HCT116 (cell line): ENCODE data around the gene ALG10B. TPM values are rescaled to one million over a fixed set of nuclear protein-coding genes. Genes with fewer than 3 reads are reported as not detected.
A peak's percentile ranks its signal among the peaks of the same experiment; 100 is the strongest.

ENCODE experiments used
- ATAC-seq: fragments of 200-7000 bp; cut with Tn5 transposase; 2 replicates; pipeline ENCODE4 v1.9.1; 2020; ENCODE audit warnings: mild to moderate bottlenecking, moderate library complexity
- Bru-seq: library from RNA; stranded (reverse); fragments of 400-500 nt; gene quantifications from one replicate; lab custom pipeline; 2021; lab: Mats Ljungman, UMichigan
- BruChase-seq, 2 experiments: library from RNA; stranded (reverse); fragments of 400-500 nt; gene quantifications; one replicate each; lab custom pipeline; 2021; lab: Mats Ljungman, UMichigan
- BruUV-seq: library from RNA; stranded (reverse); fragments of 400-500 nt; replicated peaks from 2 replicates; lab custom pipeline; 2021; lab: Mats Ljungman, UMichigan
- CTCF ChIA-PET: fragments of 300-600 bp; sonication (Branson Sonifier 250); formaldehyde crosslinking; loops from one replicate; lab custom pipeline; 2021; ENCODE audit warnings: antibody characterized with exemption; lab: Charles Lee
- POLR2A ChIA-PET: fragments of 300-600, 350-600 bp; sonication (Branson Sonifier 250); formaldehyde crosslinking; loops from one replicate; lab custom pipeline; 2021; ENCODE audit warnings: antibody characterized with exemption; lab: Charles Lee
- RAD21 ChIA-PET, 2 experiments: fragments of 300-600 bp; sonication (Branson Sonifier 250); formaldehyde crosslinking; loops; one replicate each; lab custom pipeline; 2023; ENCODE audit warnings: low total read pairs in 2 of 2; ENCODE audit not compliant: uncharacterized antibody in 2 of 2, unreplicated experiment in 2 of 2, low non-redundant PET in 1 of 2; lab: Charles Lee
- DNase-seq: peaks from one replicate; pipeline ENCODE4 v3.0.0-alpha.2; 2010; ENCODE audit warnings: low read depth, low spot score
- H2AFZ ChIP-seq: fragments of 200-600 bp; shearing (Covaris generic), sonication (generic); 2 replicates; pipeline ENCODE4 v1.6.1; 2017; ENCODE audit warnings: low read depth, mixed run types, mixed read lengths, antibody characterized with exemption, low read length; ENCODE audit not compliant: poor library complexity, severe bottlenecking
- H3K27ac ChIP-seq: 2 replicates; pipeline ENCODE4 v1.5.1; 2012; ENCODE audit warnings: low read depth, low read length
- H3K27me3 ChIP-seq: fragments of 200-600 bp; sonication (generic); 2 replicates; pipeline ENCODE4 v1.6.1; 2016; ENCODE audit warnings: mixed run types, low read length, mixed read lengths; ENCODE audit not compliant: insufficient read depth
- H3K36me3 ChIP-seq, 2 experiments: fragments of 200-500 bp in 1 of 2; fragments of 200-600 bp in 1 of 2; sonication (Bioruptor generic) in 1 of 2; sonication (generic) in 1 of 2; 2 replicates each; pipeline versions ENCODE4 v1.5.1 to v1.6.1; 2014 to 2016; ENCODE audit warnings: low read length in 2 of 2, inconsistent platforms in 1 of 2, mixed read lengths in 1 of 2, mixed run types in 1 of 2; ENCODE audit not compliant: insufficient read depth in 2 of 2, control insufficient read depth in 1 of 2
- H3K4me1 ChIP-seq, 2 experiments: fragments of 200-600 bp in 1 of 2; sonication (generic) in 1 of 2; 2 replicates each; pipeline versions ENCODE4 v1.5.1 to v1.6.1; 2012 to 2017; ENCODE audit warnings: low read length in 2 of 2, inconsistent platforms in 1 of 2, mild to moderate bottlenecking in 1 of 2, mixed read lengths in 1 of 2, mixed run types in 1 of 2, moderate library complexity in 1 of 2; ENCODE audit not compliant: insufficient read depth in 2 of 2, control insufficient read depth in 1 of 2
- H3K4me2 ChIP-seq: fragments of 200-600 bp; sonication (generic); 2 replicates; pipeline ENCODE4 v1.6.1; 2017; ENCODE audit warnings: mixed run types, low read length, mixed read lengths
- H3K4me3 ChIP-seq, 2 experiments: fragments of 200-600 bp in 1 of 2; sonication (generic) in 1 of 2; replicated peaks in 1 of 2; 2 replicates each; pipeline ENCODE4 v1.5.1; 2011 to 2016; ENCODE audit warnings: low read length in 2 of 2, control low read depth in 1 of 2, low read depth in 1 of 2, mild to moderate bottlenecking in 1 of 2, mixed read lengths in 1 of 2, mixed run types in 1 of 2
- H3K79me2 ChIP-seq: fragments of 200-600 bp; sonication (generic); 2 replicates; pipeline ENCODE4 v1.6.1; 2017; ENCODE audit warnings: mild to moderate bottlenecking, mixed run types, low read length, moderate library complexity, mixed read lengths; ENCODE audit not compliant: insufficient read depth
- H3K9ac ChIP-seq: fragments of 200-600 bp; sonication (generic); 2 replicates; pipeline ENCODE4 v1.6.1; 2016; ENCODE audit warnings: low read length, mixed read lengths
- H3K9me2 ChIP-seq: fragments of 200-600 bp; sonication (generic), shearing (Covaris generic); 2 replicates; pipeline ENCODE4 v1.6.1; 2017; ENCODE audit warnings: mixed run types, mild to moderate bottlenecking, moderate library complexity; ENCODE audit not compliant: insufficient read depth
- H3K9me3 ChIP-seq, 2 experiments: fragments of 200-500 bp in 1 of 2; fragments of 200-600 bp in 1 of 2; sonication (Bioruptor generic) in 1 of 2; sonication (generic) in 1 of 2; 2 replicates each; pipeline ENCODE4 v1.6.1; 2014 to 2017; ENCODE audit warnings: low read length in 2 of 2, mixed read lengths in 2 of 2, inconsistent platforms in 1 of 2, low read depth in 1 of 2, mild to moderate bottlenecking in 1 of 2, mixed run types in 1 of 2, moderate library complexity in 1 of 2; ENCODE audit not compliant: control insufficient read depth in 1 of 2, insufficient read depth in 1 of 2
- H4K20me1 ChIP-seq: fragments of 200-600 bp; sonication (generic), shearing (Covaris generic); 2 replicates; pipeline ENCODE4 v1.6.1; 2017; ENCODE audit warnings: mixed run types, mild to moderate bottlenecking, moderate library complexity; ENCODE audit not compliant: insufficient read depth
- CBX3 ChIP-seq: IDR thresholded peaks from 2 replicates; pipeline ENCODE4 v1.6.1; 2012; ENCODE audit warnings: low read depth
- CEBPB ChIP-seq: IDR thresholded peaks from 2 replicates; pipeline ENCODE4 v1.6.1; 2012; ENCODE audit warnings: low read depth
- EGR1 ChIP-seq: IDR thresholded peaks from 2 replicates; pipeline ENCODE4 v1.6.1; 2012; ENCODE audit warnings: low read depth
- ELF1 ChIP-seq: IDR thresholded peaks from 2 replicates; pipeline ENCODE4 v1.6.1; 2012; ENCODE audit warnings: low read depth, borderline replicate concordance
- EZH2 ChIP-seq: fragments of 200-600 bp; sonication (generic); IDR thresholded peaks from 2 replicates; pipeline ENCODE4 v1.6.1; 2017; ENCODE audit warnings: antibody characterized with exemption, mixed run types
- JUND ChIP-seq: IDR thresholded peaks from 2 replicates; pipeline ENCODE4 v1.6.1; 2012
- POLR2A ChIP-seq: IDR thresholded peaks from 2 replicates; pipeline ENCODE4 v1.7.0; 2011; ENCODE audit warnings: borderline replicate concordance; ENCODE audit not compliant: insufficient read depth, insufficient read length; ENCODE audit errors: extremely low read depth
- POLR2AphosphoS5 ChIP-seq: IDR thresholded peaks from 2 replicates; pipeline ENCODE4 v1.6.1; 2011; ENCODE audit warnings: mild to moderate bottlenecking, low read depth, low read length, moderate library complexity
- SIN3A ChIP-seq: IDR thresholded peaks from 2 replicates; pipeline ENCODE4 v1.6.1; 2012; ENCODE audit warnings: low read depth
- SP1 ChIP-seq: IDR thresholded peaks from 2 replicates; pipeline ENCODE4 v1.6.1; 2012; ENCODE audit warnings: low read depth
- SRF ChIP-seq: IDR thresholded peaks from 2 replicates; pipeline ENCODE4 v1.6.1; 2012; ENCODE audit warnings: low read depth
- TCF7L2 ChIP-seq: IDR thresholded peaks from 2 replicates; pipeline ENCODE4 v1.7.0; 2011; ENCODE audit warnings: borderline replicate concordance, inconsistent platforms; ENCODE audit not compliant: insufficient read depth, insufficient read length; ENCODE audit errors: extremely low read depth
- YY1 ChIP-seq: IDR thresholded peaks from 2 replicates; pipeline ENCODE4 v1.6.1; 2011; ENCODE audit warnings: low read length, low read depth, moderate library complexity, mild to moderate bottlenecking; ENCODE audit not compliant: insufficient replicate concordance; ENCODE audit errors: extremely low read depth
- ZNF274 ChIP-seq: fragments of 200-500 bp; sonication (Bioruptor generic); IDR thresholded peaks from 2 replicates; pipeline ENCODE4 v1.6.1; 2014; ENCODE audit warnings: mild to moderate bottlenecking, low read depth, low read length, inconsistent platforms
- intact Hi-C: fragments of 100-400 bp; cut with micrococcal nuclease; formaldehyde crosslinking; loops from 2 replicates; pipeline ENCODE4 v1.10.0; 2022
- long read RNA-seq: library from polyadenylated mRNA; unstranded; transcript quantifications from one replicate; pipeline ENCODE4 v2.0.0, GENCODE V29; 2021; ENCODE audit not compliant: unreplicated experiment
- polyA plus RNA-seq: library from polyadenylated mRNA; unstranded; fragments of >200 nt; gene quantifications from 2 replicates; pipeline ENCODE4 v1.2.1, GENCODE V29; 2012; ENCODE audit warnings: missing spikeins
- total RNA-seq: library from RNA; stranded (reverse); gene quantifications from one replicate; pipeline ENCODE4 v1.2.1, GENCODE V29; 2021; ENCODE audit not compliant: unreplicated experiment
- TF ChIP-seq, protein P1 (sequence below): IDR thresholded peaks from 2 replicates; pipeline ENCODE4 v1.6.1; 2012; ENCODE audit warnings: low read depth
- TF ChIP-seq, protein P2 (sequence below): IDR thresholded peaks from 2 replicates; pipeline ENCODE4 v1.6.1; 2011; ENCODE audit warnings: mild to moderate bottlenecking, low read length, moderate library complexity; ENCODE audit not compliant: insufficient replicate concordance; ENCODE audit errors: extremely low read depth
- TF ChIP-seq, protein P3 (sequence below), 3 experiments: fragments of 200-600 bp in 1 of 3; sonication (generic) in 1 of 3; IDR thresholded peaks in 2 of 3; conservative IDR thresholded peaks in 1 of 3; 2 replicates each; pipeline ENCODE4 v1.5.1; 2012 to 2017; ENCODE audit warnings: low read depth in 2 of 3, low read length in 2 of 3, antibody characterized with exemption in 1 of 3, borderline replicate concordance in 1 of 3, control low read depth in 1 of 3, mild to moderate bottlenecking in 1 of 3, mixed read lengths in 1 of 3, mixed run types in 1 of 3, moderate library complexity in 1 of 3; ENCODE audit not compliant: insufficient read depth in 1 of 3

The ALG10B gene
- total RNA-seq (9.0 TPM), Bru-seq, nascent RNA (percentile 70 among the genes with signal in this experiment), BruChase-seq, experiment 1, labeled RNA remaining after a 6-hour chase (percentile 82 among the genes with signal in this experiment), BruChase-seq, experiment 2, labeled RNA remaining after a 2-hour chase (percentile 81 among the genes with signal in this experiment)
- 2.7 and 3.5 TPM in 2 replicates for polyA plus RNA-seq
- long read RNA-seq, full-length matches to known transcripts = 2 of 4 reads
- long read RNA-seq, partial matches to known transcripts = 0 of 4 reads
- long read RNA-seq, other reads (novel, unspliced or antisense) = 2 of 4 reads

DNA sequence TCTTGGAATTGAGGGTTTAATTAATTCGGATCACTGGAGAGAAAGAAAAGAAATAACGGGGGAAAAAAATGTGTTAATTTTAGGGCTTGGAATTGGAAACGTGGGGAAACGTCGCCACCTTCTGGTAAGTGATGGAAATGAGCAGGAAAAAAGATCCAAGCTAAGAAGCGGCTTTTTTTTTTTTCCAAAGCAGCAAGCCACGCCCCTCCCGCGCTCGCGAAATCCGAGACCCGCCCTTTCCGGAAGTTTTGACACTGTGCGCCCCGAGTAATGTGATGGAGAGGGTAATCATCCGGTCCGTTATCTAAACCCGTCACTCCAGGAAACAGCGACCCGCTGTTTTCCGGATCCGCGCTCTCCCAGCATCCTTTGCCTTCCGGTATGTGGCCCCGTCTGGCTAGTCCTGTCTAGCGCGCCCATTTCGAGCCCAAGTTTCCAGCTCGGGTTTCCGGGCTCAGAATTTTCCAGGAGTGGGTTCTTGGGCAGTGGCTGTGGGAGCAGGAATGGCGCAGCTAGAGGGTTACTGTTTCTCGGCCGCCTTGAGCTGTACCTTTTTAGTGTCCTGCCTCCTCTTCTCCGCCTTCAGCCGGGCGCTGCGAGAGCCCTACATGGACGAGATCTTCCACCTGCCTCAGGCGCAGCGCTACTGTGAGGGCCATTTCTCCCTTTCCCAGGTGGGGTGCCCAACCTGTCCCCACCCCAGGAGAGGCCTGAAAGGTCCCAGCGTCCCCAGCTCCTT lies at the start of gene ALG10B:
TSS of gene ALG10B (plus strand) at position 384 of the 739 bp plus-strand sequence. CDS start at position 504, 120 bp downstream.
- ChIA-PET CTCF (interaction anchor here (1.0 to 3.3 kb wide), 3 partner anchors 167 to 179 kb away, joined by 3 to 27 read pairs (median 6); no protein-coding TSS in a partner anchor), RAD21 (no interaction called here), POLR2A (no interaction called here)
- Histone ChIP-seq H3K27ac (peak within 1 kb of the TSS; percentile 70), H3K4me3 (peak within 1 kb of the TSS; percentile 77 to 89), H3K79me2 (no peaks in the 10 kb centered on the region), H3K9ac (peak within 1 kb of the TSS; percentile 84), H3K4me2 (peak within 1 kb of the TSS; percentile 81), H3K9me2 (no peaks in the 10 kb centered on the region), H3K9me3 (no peaks in the 10 kb centered on the region), H3K36me3 (no peaks in the 10 kb centered on the region), H3K27me3 (no peaks in the 10 kb centered on the region), H3K4me1 (no peaks in the 10 kb centered on the region; a peak in 1 of 4 replicates), H4K20me1 (no peaks in the 10 kb centered on the region), H2AFZ (peak within 1 kb of the TSS; percentile 83)
- intact Hi-C loops = loop anchor here (1.0 to 2.0 kb wide), 2 partner anchors 178 to 646 kb away; no protein-coding TSS in a partner anchor
- DNase-seq = peak; percentile 93
- BruUV-seq = TSS peak; percentile 59
- ATAC-seq = peak; percentile 100
- peak; percentile 81 for TF ChIP-seq ELF1
- TF ChIP-seq SRF = peak; percentile 71; the same call in 1 of the 2 replicates
- peak; percentile 91 for TF ChIP-seq CBX3
- TF ChIP-seq ZNF274 = no peak
- TF ChIP-seq JUND = no peak
- TF ChIP-seq SP1 = peak; percentile 61
- no peak for TF ChIP-seq POLR2A
- peak; percentile 48 for TF ChIP-seq TCF7L2
- TF ChIP-seq POLR2AphosphoS5 = peak; percentile 84
- TF ChIP-seq CEBPB = no peak
- TF ChIP-seq, protein P1, sequence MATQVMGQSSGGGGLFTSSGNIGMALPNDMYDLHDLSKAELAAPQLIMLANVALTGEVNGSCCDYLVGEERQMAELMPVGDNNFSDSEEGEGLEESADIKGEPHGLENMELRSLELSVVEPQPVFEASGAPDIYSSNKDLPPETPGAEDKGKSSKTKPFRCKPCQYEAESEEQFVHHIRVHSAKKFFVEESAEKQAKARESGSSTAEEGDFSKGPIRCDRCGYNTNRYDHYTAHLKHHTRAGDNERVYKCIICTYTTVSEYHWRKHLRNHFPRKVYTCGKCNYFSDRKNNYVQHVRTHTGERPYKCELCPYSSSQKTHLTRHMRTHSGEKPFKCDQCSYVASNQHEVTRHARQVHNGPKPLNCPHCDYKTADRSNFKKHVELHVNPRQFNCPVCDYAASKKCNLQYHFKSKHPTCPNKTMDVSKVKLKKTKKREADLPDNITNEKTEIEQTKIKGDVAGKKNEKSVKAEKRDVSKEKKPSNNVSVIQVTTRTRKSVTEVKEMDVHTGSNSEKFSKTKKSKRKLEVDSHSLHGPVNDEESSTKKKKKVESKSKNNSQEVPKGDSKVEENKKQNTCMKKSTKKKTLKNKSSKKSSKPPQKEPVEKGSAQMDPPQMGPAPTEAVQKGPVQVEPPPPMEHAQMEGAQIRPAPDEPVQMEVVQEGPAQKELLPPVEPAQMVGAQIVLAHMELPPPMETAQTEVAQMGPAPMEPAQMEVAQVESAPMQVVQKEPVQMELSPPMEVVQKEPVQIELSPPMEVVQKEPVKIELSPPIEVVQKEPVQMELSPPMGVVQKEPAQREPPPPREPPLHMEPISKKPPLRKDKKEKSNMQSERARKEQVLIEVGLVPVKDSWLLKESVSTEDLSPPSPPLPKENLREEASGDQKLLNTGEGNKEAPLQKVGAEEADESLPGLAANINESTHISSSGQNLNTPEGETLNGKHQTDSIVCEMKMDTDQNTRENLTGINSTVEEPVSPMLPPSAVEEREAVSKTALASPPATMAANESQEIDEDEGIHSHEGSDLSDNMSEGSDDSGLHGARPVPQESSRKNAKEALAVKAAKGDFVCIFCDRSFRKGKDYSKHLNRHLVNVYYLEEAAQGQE = no peak
- TF ChIP-seq, protein P2, sequence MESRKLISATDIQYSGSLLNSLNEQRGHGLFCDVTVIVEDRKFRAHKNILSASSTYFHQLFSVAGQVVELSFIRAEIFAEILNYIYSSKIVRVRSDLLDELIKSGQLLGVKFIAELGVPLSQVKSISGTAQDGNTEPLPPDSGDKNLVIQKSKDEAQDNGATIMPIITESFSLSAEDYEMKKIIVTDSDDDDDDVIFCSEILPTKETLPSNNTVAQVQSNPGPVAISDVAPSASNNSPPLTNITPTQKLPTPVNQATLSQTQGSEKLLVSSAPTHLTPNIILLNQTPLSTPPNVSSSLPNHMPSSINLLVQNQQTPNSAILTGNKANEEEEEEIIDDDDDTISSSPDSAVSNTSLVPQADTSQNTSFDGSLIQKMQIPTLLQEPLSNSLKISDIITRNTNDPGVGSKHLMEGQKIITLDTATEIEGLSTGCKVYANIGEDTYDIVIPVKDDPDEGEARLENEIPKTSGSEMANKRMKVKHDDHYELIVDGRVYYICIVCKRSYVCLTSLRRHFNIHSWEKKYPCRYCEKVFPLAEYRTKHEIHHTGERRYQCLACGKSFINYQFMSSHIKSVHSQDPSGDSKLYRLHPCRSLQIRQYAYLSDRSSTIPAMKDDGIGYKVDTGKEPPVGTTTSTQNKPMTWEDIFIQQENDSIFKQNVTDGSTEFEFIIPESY = peak; percentile 49
- TF ChIP-seq, protein P3, sequence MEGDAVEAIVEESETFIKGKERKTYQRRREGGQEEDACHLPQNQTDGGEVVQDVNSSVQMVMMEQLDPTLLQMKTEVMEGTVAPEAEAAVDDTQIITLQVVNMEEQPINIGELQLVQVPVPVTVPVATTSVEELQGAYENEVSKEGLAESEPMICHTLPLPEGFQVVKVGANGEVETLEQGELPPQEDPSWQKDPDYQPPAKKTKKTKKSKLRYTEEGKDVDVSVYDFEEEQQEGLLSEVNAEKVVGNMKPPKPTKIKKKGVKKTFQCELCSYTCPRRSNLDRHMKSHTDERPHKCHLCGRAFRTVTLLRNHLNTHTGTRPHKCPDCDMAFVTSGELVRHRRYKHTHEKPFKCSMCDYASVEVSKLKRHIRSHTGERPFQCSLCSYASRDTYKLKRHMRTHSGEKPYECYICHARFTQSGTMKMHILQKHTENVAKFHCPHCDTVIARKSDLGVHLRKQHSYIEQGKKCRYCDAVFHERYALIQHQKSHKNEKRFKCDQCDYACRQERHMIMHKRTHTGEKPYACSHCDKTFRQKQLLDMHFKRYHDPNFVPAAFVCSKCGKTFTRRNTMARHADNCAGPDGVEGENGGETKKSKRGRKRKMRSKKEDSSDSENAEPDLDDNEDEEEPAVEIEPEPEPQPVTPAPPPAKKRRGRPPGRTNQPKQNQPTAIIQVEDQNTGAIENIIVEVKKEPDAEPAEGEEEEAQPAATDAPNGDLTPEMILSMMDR (IDR thresholded peaks at IDR 0.05 in 2 of 3, conservative IDR thresholded peaks at IDR 0.05 in 1 of 3; ENCODE audit: borderline replicate concordance in 1 of 3, insufficient read depth in 1 of 3, low read depth in 2 of 3, low read length in 2 of 3) = peak; percentile 45 to 66 (median 63)
- peak; percentile 53 for TF ChIP-seq SIN3A
- no peak; the same call in 1 of the 2 replicates for TF ChIP-seq EGR1
- TF ChIP-seq EZH2 = no peak
- peak; percentile 70 for TF ChIP-seq YY1
